T-helper 2 cell treated with Interferon-gamma antibody and Interleukin-4, amounts not matched to agents 5 μg/mL and 100 μg/mL, for 36 hours (primary cell): Measurements from ENCODE around the gene SCN8A.
"Not testable (repeated sequence)": the region's sequence is repeated elsewhere in the genome, so short reads cannot be mapped to it uniquely, and the experiment has no call there.

Source experiments
- DNase-seq: peaks from one replicate; pipeline ENCODE4 v3.0.0; 2021; ENCODE audit warnings: low spot score
- H3K27ac Mint-ChIP-seq: one replicate; pipeline ENCODE4 v1.8.0; 2021; ENCODE audit warnings: mild to moderate bottlenecking, mixed read lengths
- H3K27me3 Mint-ChIP-seq: one replicate; pipeline ENCODE4 v1.8.0; 2021; ENCODE audit warnings: low read depth, mixed read lengths
- H3K36me3 Mint-ChIP-seq: one replicate; pipeline ENCODE4 v1.8.0; 2021; ENCODE audit warnings: low read depth, mixed read lengths
- H3K4me1 Mint-ChIP-seq: one replicate; pipeline ENCODE4 v1.8.0; 2021; ENCODE audit warnings: low read depth, mixed read lengths
- H3K4me3 Mint-ChIP-seq: one replicate; pipeline ENCODE4 v1.8.0; 2022; ENCODE audit warnings: mild to moderate bottlenecking, moderate library complexity, mixed read lengths
- H3K9me3 Mint-ChIP-seq: one replicate; pipeline ENCODE4 v1.8.0; 2021; ENCODE audit warnings: mixed read lengths

The SCN8A gene

GRCh38 chr12:51831817-51832216, 240.8 kb downstream of the SCN8A start:
- not testable (repeated sequence) for DNase-seq, H3K9me3 Mint-ChIP-seq, H3K4me3 Mint-ChIP-seq, H3K27ac Mint-ChIP-seq, H3K36me3 Mint-ChIP-seq
- H3K4me1 Mint-ChIP-seq: peaks cover 30% of the 10 kb centered on the region
- H3K27me3 Mint-ChIP-seq: peaks cover 33% of the 10 kb centered on the region

GRCh38 chr12:51832354-51833107, 241.5 kb downstream of the SCN8A start:
- Mint-ChIP-seq H3K4me1 (peaks cover 27% of the 10 kb centered on the region), H3K27ac (no peak overlapping the region), H3K36me3 (no peaks in the 10 kb centered on the region), H3K9me3 (no peaks in the 10 kb centered on the region), H3K4me3 (peak overlapping the region; percentile 39), H3K27me3 (peaks cover 35% of the 10 kb centered on the region)
- DNase-seq: no peak

GRCh38 chr12:51833448-51834227, 242.6 kb downstream of the SCN8A start:
- Mint-ChIP-seq H3K27me3 (peaks cover 36% of the 10 kb centered on the region), H3K4me3 (no peak overlapping the region), H3K9me3 (no peaks in the 10 kb centered on the region), H3K36me3 (no peaks in the 10 kb centered on the region), H3K27ac (peak overlapping the region; percentile 39), H3K4me1 (peaks cover 16% of the 10 kb centered on the region)
- DNase-seq: no peak

GRCh38 chr12:51834411-51834810, 243.4 kb downstream of the SCN8A start:
- Mint-ChIP-seq H3K27ac (no peak overlapping the region), H3K4me3 (no peak overlapping the region), H3K4me1 (peaks cover 16% of the 10 kb centered on the region), H3K36me3 (no peaks in the 10 kb centered on the region), H3K9me3 (no peaks in the 10 kb centered on the region), H3K27me3 (peaks cover 38% of the 10 kb centered on the region)
- DNase-seq: no peak

GRCh38 chr12:51836041-51836826, 245.2 kb downstream of the SCN8A start:
- H3K9me3 Mint-ChIP-seq: no peaks in the 10 kb centered on the region
- H3K4me3 Mint-ChIP-seq: no peak overlapping the region
- no peaks in the 10 kb centered on the region for H3K36me3 Mint-ChIP-seq
- H3K27ac Mint-ChIP-seq: no peak overlapping the region
- H3K4me1 Mint-ChIP-seq: peaks cover 16% of the 10 kb centered on the region
- peaks cover 37% of the 10 kb centered on the region for H3K27me3 Mint-ChIP-seq
- no peak for DNase-seq

GRCh38 chr12:51836827-51837173, 245.8 kb downstream of the SCN8A start:
- Mint-ChIP-seq H3K36me3 (no peaks in the 10 kb centered on the region), H3K4me1 (peaks cover 16% of the 10 kb centered on the region), H3K27ac (no peak overlapping the region), H3K9me3 (no peaks in the 10 kb centered on the region), H3K4me3 (no peak overlapping the region), H3K27me3 (peaks cover 34% of the 10 kb centered on the region)
- DNase-seq: no peak

GRCh38 chr12:51837286-51837685, 246.3 kb downstream of the SCN8A start:
- no peak overlapping the region for H3K4me3 Mint-ChIP-seq
- no peak for DNase-seq
- no peaks in the 10 kb centered on the region for H3K9me3 Mint-ChIP-seq
- peaks cover 14% of the 10 kb centered on the region for H3K4me1 Mint-ChIP-seq
- H3K36me3 Mint-ChIP-seq: no peaks in the 10 kb centered on the region
- H3K27ac Mint-ChIP-seq: no peak overlapping the region
- H3K27me3 Mint-ChIP-seq: peaks cover 31% of the 10 kb centered on the region

GRCh38 chr12:51838036-51838435, 247.0 kb downstream of the SCN8A start:
- Mint-ChIP-seq H3K27me3 (peaks cover 24% of the 10 kb centered on the region), H3K27ac (no peak overlapping the region), H3K4me1 (peaks cover 7% of the 10 kb centered on the region), H3K4me3 (no peak overlapping the region), H3K9me3 (no peaks in the 10 kb centered on the region), H3K36me3 (no peaks in the 10 kb centered on the region)
- DNase-seq: no peak

- H3K4me3 Mint-ChIP-seq: no peak overlapping the region
- peaks cover 20% of the 10 kb centered on the region for H3K27me3 Mint-ChIP-seq
- no peak overlapping the region for H3K27ac Mint-ChIP-seq
- no peaks in the 10 kb centered on the region for H3K36me3 Mint-ChIP-seq
- DNase-seq: no peak
- peaks cover 2% of the 10 kb centered on the region for H3K4me1 Mint-ChIP-seq
- H3K9me3 Mint-ChIP-seq: no peaks in the 10 kb centered on the region
Measured at GRCh38 chr12:51838762-51839161, 247.7 kb downstream of the SCN8A start.

- no peaks in the 10 kb centered on the region for H3K36me3 Mint-ChIP-seq
- H3K27ac Mint-ChIP-seq: no peak overlapping the region
- no peak overlapping the region for H3K4me3 Mint-ChIP-seq
- DNase-seq: no peak
- no peaks in the 10 kb centered on the region for H3K9me3 Mint-ChIP-seq
- peaks cover 21% of the 10 kb centered on the region for H3K27me3 Mint-ChIP-seq
- no peaks in the 10 kb centered on the region for H3K4me1 Mint-ChIP-seq
Measured at GRCh38 chr12:51839310-51839947, 248.4 kb downstream of the SCN8A start.

GRCh38 chr12:51840966-51841365, 249.9 kb downstream of the SCN8A start:
- Mint-ChIP-seq H3K4me3 (no peak overlapping the region), H3K4me1 (no peaks in the 10 kb centered on the region), H3K27ac (no peak overlapping the region), H3K9me3 (no peaks in the 10 kb centered on the region), H3K27me3 (peaks cover 30% of the 10 kb centered on the region), H3K36me3 (no peaks in the 10 kb centered on the region)
- DNase-seq: no peak

GRCh38 chr12:51841727-51842126, 250.7 kb downstream of the SCN8A start:
- H3K27ac Mint-ChIP-seq: no peak overlapping the region
- H3K36me3 Mint-ChIP-seq: no peaks in the 10 kb centered on the region
- no peaks in the 10 kb centered on the region for H3K4me1 Mint-ChIP-seq
- no peaks in the 10 kb centered on the region for H3K9me3 Mint-ChIP-seq
- peaks cover 37% of the 10 kb centered on the region for H3K27me3 Mint-ChIP-seq
- no peak overlapping the region for H3K4me3 Mint-ChIP-seq
- DNase-seq: no peak

- H3K4me3 Mint-ChIP-seq: no peak overlapping the region
- H3K4me1 Mint-ChIP-seq: no peaks in the 10 kb centered on the region
Measured at GRCh38 chr12:51844854-51845253, 253.8 kb downstream of the SCN8A start.

More at GRCh38 chr12:51844854-51845253, 253.8 kb downstream of the SCN8A start:
- Mint-ChIP-seq H3K36me3 (no peaks in the 10 kb centered on the region), H3K27ac (no peak overlapping the region), H3K9me3 (no peaks in the 10 kb centered on the region), H3K27me3 (peaks cover 44% of the 10 kb centered on the region)
- no peak for DNase-seq
